Adrenal gland (tissue), 12 donors: ENCODE measurements around the gene KRT78. TPM values are rescaled to one million over a fixed set of nuclear protein-coding genes. Genes with fewer than 3 reads are reported as not detected.

ENCODE experiments used
- DNase-seq, 7 donors: peaks; one replicate each; pipeline ENCODE4 v3.0.0-alpha.2; 2019 to 2020
- H3K27ac ChIP-seq, 5 donors: fragments of 200-600 bp; sonication (generic) in 4 of 5; 1 replicate in 3 of 5; 2 replicates in 2 of 5; pipeline versions ENCODE4 v1.5.1 to v1.8.0; 2016 to 2020; ENCODE audit warnings: mild to moderate bottlenecking in 1 of 5
- H3K27me3 ChIP-seq: fragments of 200-600 bp; 2 replicates; pipeline ENCODE4 v1.8.0; 2021
- H3K36me3 ChIP-seq, 2 donors: fragments of 200-600 bp; replicated peaks in 1 of 2; 1 replicate in 1 of 2; 2 replicates in 1 of 2; pipeline versions ENCODE4 v1.5.1 to v1.8.0; 2018 to 2022
- H3K4me1 ChIP-seq, 2 donors: fragments of 200-600 bp; replicated peaks in 1 of 2; 1 replicate in 1 of 2; 2 replicates in 1 of 2; pipeline versions ENCODE4 v1.5.1 to v1.8.0; 2018 to 2021
- H3K4me3 ChIP-seq, 4 donors: fragments of 200-600 bp; sonication (generic) in 3 of 4; one replicate each; pipeline ENCODE4 v1.5.1; 2016 to 2018
- H3K9me3 ChIP-seq, 3 donors: fragments of 200-600 bp; sonication (generic) in 1 of 3; replicated peaks in 1 of 3; 1 replicate in 2 of 3; 2 replicates in 1 of 3; pipeline versions ENCODE4 v1.5.1 to v1.8.0; 2016 to 2021
- CTCF ChIP-seq, 6 experiments: fragments of 450-650 bp in 4 of 6; fragments of 200-600 bp in 2 of 6; sonication (generic) in 1 of 6; IDR thresholded peaks; 1 replicate in 5 of 6; 2 replicates in 1 of 6; pipeline versions ENCODE4 v1.5.1 to v1.8.0; 2016 to 2021; ENCODE audit warnings: antibody characterized with exemption in 6 of 6, mild to moderate bottlenecking in 2 of 6, moderate library complexity in 1 of 6
- POLR2A ChIP-seq, 2 donors: fragments of 450-650 bp; IDR thresholded peaks; one replicate each; pipeline ENCODE4 v1.6.1; 2017; ENCODE audit warnings: antibody characterized with exemption in 2 of 2, mild to moderate bottlenecking in 2 of 2, moderate library complexity in 1 of 2
- WGBS, 4 donors: extraction: QIAGEN DNeasy Blood & Tissue Kit in 2 of 4; methylation state at CpG; one replicate each; pipeline versions ENCODE4 v1.1.5 to v1.1.7; 2013 to 2017; 5-methylcytosine and 5-hydroxymethylcytosine counted together
- intact Hi-C, 2 donors: fragments of 100-400 bp; cut with DNase I; formaldehyde crosslinking; loops; one replicate each; pipeline versions ENCODE4 v1.14.1 to v1.15.0; 2022 to 2023
- polyA plus RNA-seq, 3 donors: library from polyadenylated mRNA; stranded (reverse); fragments of 200-250 nt in 2 of 3; fragments of 350-450 nt in 1 of 3; fragmentation: Illumina TruSeq in 1 of 3; extraction: RNeasy Lipid Tissue Mini Kit (QIAGEN cat#74804) in 1 of 3; gene quantifications; one replicate each; pipeline ENCODE4 v1.2.3, GENCODE V29; 2013 to 2014
- total RNA-seq, 9 donors: library from RNA; depleted of rRNA in 4 of 9; stranded (reverse); fragments of >200 nt in 4 of 9; fragments of 120-200 nt in 1 of 9; fragmentation: NEBNext Ultra II Directional in 1 of 9; extraction: Animal tissue kit (Norgen Biotek cat#: 25700) in 1 of 9; gene quantifications; one replicate each; pipeline versions ENCODE4 v1.1.0 to v1.2.4, GENCODE V29; 2013 to 2023
- donor health status: healthy with polysubstance abuse.
- donor health status: Bipolar disorder and iron deficiency.
- donor health status: DM: yes; HTN: yes; CAD: no.
- donor health status: DM: no; HTN: no; CAD: no.
- donor health status: DM: no; HTN: no; CAD: no.
- donor health status: DM: yes; HTN: yes; CAD: no.

Gene KRT78
- total and polyA plus RNA-seq, 12 donors, result 0.34 TPM; not detected in 11

- no peak overlapping the region for H3K27ac ChIP-seq
- H3K4me3 ChIP-seq, result no peak overlapping the region
- DNase-seq, result no peak
- no peaks in the 10 kb centered on the region for H3K27me3 ChIP-seq
- WGBS, 4 donors, result 94 to 98% (median 94%) methylated on average over 6 to 11 of the region's 11 CpGs; no CpG with 5 or more reads in 1 of the 4 donors
- TF ChIP-seq CTCF (IDR thresholded peaks at IDR 0.05) (no peak), POLR2A (IDR thresholded peaks at IDR 0.05) (no peak)
- H3K4me1 ChIP-seq, result no peaks in the 10 kb centered on the region
- H3K36me3 ChIP-seq, result no peaks in the 10 kb centered on the region
- intact Hi-C loops, result no loop called here
- no peaks in the 10 kb centered on the region for H3K9me3 ChIP-seq
Observed at GRCh38 chr12:52844386-52844785, 4.4 kb downstream of the KRT78 start.

- intact Hi-C loops, result no loop called here
- Histone ChIP-seq H3K27me3 (peaks cover 18% of the 10 kb centered on the region), H3K9me3 (no peaks in the 10 kb centered on the region), H3K27ac (no peak overlapping the region), H3K36me3 (no peaks in the 10 kb centered on the region), H3K4me3 (no peak overlapping the region), H3K4me1 (no peaks in the 10 kb centered on the region)
- 76 to 81% (median 78%) methylated on average over 17 to 18 of the region's 18 CpGs for WGBS, 4 donors
- TF ChIP-seq POLR2A (IDR thresholded peaks at IDR 0.05), result no peak
- no peak for TF ChIP-seq CTCF (IDR thresholded peaks at IDR 0.05)
- no peak for DNase-seq
Observed at GRCh38 chr12:52839436-52840105, 9.2 kb downstream of the KRT78 start.

GRCh38 chr12:52838609-52839435 is 10.0 kb downstream of the KRT78 start:
- H3K27ac ChIP-seq, result no peak overlapping the region
- H3K36me3 ChIP-seq, result no peaks in the 10 kb centered on the region
- WGBS, 4 donors, result 53 to 73% (median 60%) methylated on average over 9 to 14 of the region's 14 CpGs
- DNase-seq, result no peak
- no peaks in the 10 kb centered on the region for H3K9me3 ChIP-seq
- no peak for TF ChIP-seq CTCF (IDR thresholded peaks at IDR 0.05)
- no peak for TF ChIP-seq POLR2A (IDR thresholded peaks at IDR 0.05)
- H3K4me1 ChIP-seq, result no peaks in the 10 kb centered on the region
- intact Hi-C loops, result no loop called here
- H3K27me3 ChIP-seq, result peaks cover 18% of the 10 kb centered on the region
- H3K4me3 ChIP-seq, result no peak overlapping the region

- H3K9me3 ChIP-seq, result no peaks in the 10 kb centered on the region
- WGBS, 4 donors, result 76 to 83% (median 79%) methylated on average over 6 of the region's 6 CpGs
- no peak for DNase-seq
- H3K27ac ChIP-seq, result no peak overlapping the region
- intact Hi-C loops, result no loop called here
- H3K27me3 ChIP-seq, result peaks cover 18% of the 10 kb centered on the region
- TF ChIP-seq POLR2A (IDR thresholded peaks at IDR 0.05), result no peak
- no peaks in the 10 kb centered on the region for H3K36me3 ChIP-seq
- no peak overlapping the region for H3K4me3 ChIP-seq
- no peaks in the 10 kb centered on the region for H3K4me1 ChIP-seq
Observed at GRCh38 chr12:52837781-52838608, 10.8 kb downstream of the KRT78 start.
